A673 (cell line): ENCODE measurements around the gene RPS6KC1. TPM values are rescaled to one million over a fixed set of nuclear protein-coding genes. Genes with fewer than 3 reads are reported as not detected.
"Not testable (repeated sequence)": the region's sequence is repeated elsewhere in the genome, so short reads cannot be mapped to it uniquely, and the experiment has no call there.

Source experiments
- BruUV-seq: library from RNA; stranded (reverse); fragments of 400-500 nt; replicated peaks from 2 replicates; lab custom pipeline; 2021; lab: Mats Ljungman, UMichigan
- CTCF ChIA-PET: fragments of 300-600 bp; sonication (Branson Sonifier 250); formaldehyde crosslinking; loops from one replicate; lab custom pipeline; 2022; ENCODE audit warnings: antibody characterized with exemption; lab: Charles Lee
- POLR2A ChIA-PET: fragments of 300-600 bp; sonication (Branson Sonifier 250); formaldehyde crosslinking; loops from one replicate; lab custom pipeline; 2022; ENCODE audit warnings: antibody characterized with exemption; ENCODE audit not compliant: low non-redundant PET; lab: Charles Lee
- DNase-seq: peaks from one replicate; pipeline ENCODE4 v3.0.0-alpha.2; 2015; ENCODE audit warnings: low spot score
- H3K27ac ChIP-seq: fragments of 200-600 bp; sonication (generic); 2 replicates; pipeline ENCODE4 v1.5.1; 2016; ENCODE audit warnings: mixed run types, low read depth, mild to moderate bottlenecking, mixed read lengths, antibody characterized with exemption, low read length; ENCODE audit not compliant: poor library complexity, severe bottlenecking
- H3K27me3 ChIP-seq: fragments of 200-600 bp; sonication (generic); replicated peaks from 2 replicates; pipeline ENCODE4 v1.6.1; 2017; ENCODE audit warnings: mixed run types, low read depth, mild to moderate bottlenecking, mixed read lengths, antibody characterized with exemption, low read length; ENCODE audit not compliant: insufficient read depth, poor library complexity
- H3K36me3 ChIP-seq: fragments of 200-600 bp; sonication (generic); 2 replicates; pipeline ENCODE4 v1.6.1; 2016; ENCODE audit warnings: mixed run types, mild to moderate bottlenecking, mixed read lengths, antibody characterized with exemption, low read length; ENCODE audit not compliant: insufficient read depth, poor library complexity, severe bottlenecking
- H3K4me1 ChIP-seq: fragments of 200-600 bp; sonication (generic); 2 replicates; pipeline ENCODE4 v1.6.1; 2017; ENCODE audit warnings: mixed run types, mild to moderate bottlenecking, mixed read lengths, antibody characterized with exemption, low read length; ENCODE audit not compliant: insufficient read depth, poor library complexity, severe bottlenecking
- H3K4me3 ChIP-seq: fragments of 200-600 bp; sonication (generic); 2 replicates; pipeline ENCODE4 v1.5.1; 2016; ENCODE audit warnings: low read depth, mixed run types, mild to moderate bottlenecking, mixed read lengths, low read length; ENCODE audit not compliant: poor library complexity, severe bottlenecking
- H3K9me3 ChIP-seq: fragments of 200-600 bp; sonication (generic); 2 replicates; pipeline ENCODE4 v1.6.1; 2016; ENCODE audit warnings: mixed run types, low read depth, mild to moderate bottlenecking, mixed read lengths, antibody characterized with exemption, low read length; ENCODE audit not compliant: poor library complexity, severe bottlenecking
- CTCF ChIP-seq: fragments of 300-800, 200-600 bp; sonication (generic); conservative IDR thresholded peaks from 2 replicates; pipeline ENCODE4 v1.5.1; 2017; ENCODE audit warnings: low read depth, mild to moderate bottlenecking, antibody characterized with exemption, low read length, moderate library complexity, mixed read lengths
- EZH2 ChIP-seq: fragments of 200-600 bp; sonication (generic); IDR thresholded peaks from 2 replicates; pipeline ENCODE4 v1.6.1; 2017; ENCODE audit warnings: borderline replicate concordance, low read depth, mild to moderate bottlenecking, mixed read lengths, antibody characterized with exemption, low read length; ENCODE audit not compliant: poor library complexity, severe bottlenecking
- intact Hi-C: fragments of 100-400 bp; cut with micrococcal nuclease; formaldehyde crosslinking; loops from one replicate; pipeline ENCODE4 v1.10.0; 2022; ENCODE audit not compliant: unreplicated experiment
- total RNA-seq: library from RNA; stranded (reverse); gene quantifications from 2 replicates; pipeline ENCODE4 v1.2.3, GENCODE V29; 2021

RPS6KC1 gene
- total RNA-seq, 1 experiment from 2014 or later: 17.1 TPM

DNA sequence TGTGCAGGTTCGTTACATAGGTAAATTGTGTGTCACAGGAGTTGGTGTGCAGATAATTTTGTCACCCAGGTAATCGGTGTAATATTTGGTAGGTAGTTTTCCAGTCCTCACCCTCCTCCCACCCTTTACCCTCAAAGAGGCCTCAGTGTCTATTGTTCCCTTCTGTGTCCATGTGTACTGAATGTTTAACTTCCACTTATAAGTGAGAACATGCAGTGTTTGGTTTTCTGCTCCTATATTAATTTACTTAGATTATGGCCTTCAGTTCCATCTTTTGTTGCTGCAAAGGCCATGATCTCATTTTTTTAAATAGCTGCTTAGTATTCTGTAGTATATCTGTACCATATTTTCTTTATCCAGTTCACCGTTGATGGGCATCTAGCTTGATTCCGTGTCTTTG, 87.3 kb downstream of the RPS6KC1 start:
- TF ChIP-seq EZH2 (no peak), CTCF (no peak)
- ChIA-PET CTCF (no interaction called here), POLR2A (no interaction called here)
- no peaks in the 10 kb centered on the region for H3K36me3 ChIP-seq
- H3K27me3 ChIP-seq: no peaks in the 10 kb centered on the region
- no peak overlapping the region for H3K4me3 ChIP-seq
- no peak for DNase-seq
- intact Hi-C loops: no loop called here
- no TSS peak for BruUV-seq
- H3K4me1 ChIP-seq: no peaks in the 10 kb centered on the region
- H3K27ac ChIP-seq: no peak overlapping the region
- no peaks in the 10 kb centered on the region for H3K9me3 ChIP-seq

GRCh38 chr1:213138892-213139291, 87.9 kb downstream of the RPS6KC1 start:
- intact Hi-C loops: no loop called here
- Histone ChIP-seq H3K9me3 (no peaks in the 10 kb centered on the region), H3K36me3 (no peaks in the 10 kb centered on the region), H3K4me1 (no peaks in the 10 kb centered on the region), H3K27ac (no peak overlapping the region), H3K27me3 (no peaks in the 10 kb centered on the region), H3K4me3 (no peak overlapping the region)
- TF ChIP-seq CTCF: no peak
- no peak for TF ChIP-seq EZH2
- CTCF ChIA-PET: no interaction called here
- no TSS peak for BruUV-seq
- no peak for DNase-seq
- POLR2A ChIA-PET: no interaction called here

DNA sequence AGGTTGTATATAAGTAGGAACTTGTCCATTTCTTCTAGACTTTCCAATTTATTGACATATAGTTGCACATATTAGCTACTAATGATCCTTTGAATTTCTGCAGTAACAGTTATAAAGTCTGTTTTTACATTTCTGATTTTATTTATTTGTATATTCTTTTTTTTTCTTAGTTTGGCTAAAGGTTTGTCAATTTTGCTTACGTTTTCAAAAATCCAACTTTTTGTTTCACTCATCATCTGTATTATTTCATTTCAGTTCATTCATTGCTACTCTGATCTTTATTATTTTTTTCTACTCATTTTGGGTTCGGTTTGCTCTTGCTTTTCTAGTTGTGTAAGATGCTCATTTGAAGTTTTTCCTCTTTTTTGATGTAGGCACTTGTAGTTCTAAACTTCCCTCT, 97.9 kb downstream of the RPS6KC1 start:
- TF ChIP-seq EZH2: no peak
- no peak for TF ChIP-seq CTCF

DNA sequence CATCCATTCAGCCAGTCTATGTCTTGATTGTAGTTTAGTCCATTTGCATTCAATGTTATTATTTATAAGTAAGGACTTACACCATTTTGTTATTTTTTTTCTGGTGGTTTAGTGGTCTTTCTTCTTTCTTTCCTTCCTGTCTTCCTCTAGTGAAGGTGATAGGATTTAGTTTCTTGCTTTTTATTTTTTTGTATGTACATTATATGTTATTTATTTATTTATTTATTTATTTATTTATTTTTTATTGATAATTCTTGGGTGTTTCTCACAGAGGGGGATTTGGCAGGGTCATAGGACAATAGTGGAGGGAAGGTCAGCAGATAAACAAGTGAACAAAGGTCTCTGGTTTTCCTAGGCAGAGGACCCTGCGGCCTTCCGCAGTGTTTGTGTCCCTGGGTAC, 99.0 kb downstream of the RPS6KC1 start:
- DNase-seq, POLR2A ChIA-PET, H3K4me1 ChIP-seq, intact Hi-C loops, H3K36me3 ChIP-seq, CTCF ChIA-PET, H3K9me3 ChIP-seq, H3K4me3 ChIP-seq, H3K27ac ChIP-seq, BruUV-seq, H3K27me3 ChIP-seq: not testable (repeated sequence)

More for the DNA sequence above, 97.9 kb downstream of the RPS6KC1 start:
- H3K36me3 ChIP-seq: no peaks in the 10 kb centered on the region
- H3K27me3 ChIP-seq: no peaks in the 10 kb centered on the region
- no peak overlapping the region for H3K4me3 ChIP-seq
- no TSS peak for BruUV-seq
- H3K4me1 ChIP-seq: no peaks in the 10 kb centered on the region
- CTCF ChIA-PET: no interaction called here
- no peaks in the 10 kb centered on the region for H3K9me3 ChIP-seq
- no peak for DNase-seq
- POLR2A ChIA-PET: no interaction called here
- no peak overlapping the region for H3K27ac ChIP-seq
- intact Hi-C loops: no loop called here
